Stimulated activated memory B cell treated with anti-CD40 and anti-IgM and Interleukin-4, amounts not matched to agents 10 μg/mL and 1 μg/mL and 100 μg/mL, for 72 hours (primary cell): ENCODE measurements around the gene MSRB1.
"Not testable (repeated sequence)": the region's sequence is repeated elsewhere in the genome, so short reads cannot be mapped to it uniquely, and the experiment has no call there.

Experiments used
- ATAC-seq: fragments of 150-1000 bp; cut with Tn5 transposase; 2 replicates; pipeline ENCODE4 v1.10.0; 2021
- H3K27ac Mint-ChIP-seq: one replicate; pipeline ENCODE4 v1.8.0; 2022; ENCODE audit warnings: mild to moderate bottlenecking, mixed read lengths
- H3K27me3 Mint-ChIP-seq: one replicate; pipeline ENCODE4 v1.8.0; 2022; ENCODE audit warnings: mixed read lengths
- H3K36me3 Mint-ChIP-seq: one replicate; pipeline ENCODE4 v1.8.0; 2022; ENCODE audit warnings: mixed read lengths
- H3K4me1 Mint-ChIP-seq: one replicate; pipeline ENCODE4 v1.8.0; 2022; ENCODE audit warnings: mixed read lengths
- H3K4me3 Mint-ChIP-seq: one replicate; pipeline ENCODE4 v1.8.0; 2022; ENCODE audit warnings: mild to moderate bottlenecking, moderate library complexity, mixed read lengths
- H3K9me3 Mint-ChIP-seq: one replicate; pipeline ENCODE4 v1.8.0; 2022; ENCODE audit warnings: mixed read lengths

Gene MSRB1

DNA sequence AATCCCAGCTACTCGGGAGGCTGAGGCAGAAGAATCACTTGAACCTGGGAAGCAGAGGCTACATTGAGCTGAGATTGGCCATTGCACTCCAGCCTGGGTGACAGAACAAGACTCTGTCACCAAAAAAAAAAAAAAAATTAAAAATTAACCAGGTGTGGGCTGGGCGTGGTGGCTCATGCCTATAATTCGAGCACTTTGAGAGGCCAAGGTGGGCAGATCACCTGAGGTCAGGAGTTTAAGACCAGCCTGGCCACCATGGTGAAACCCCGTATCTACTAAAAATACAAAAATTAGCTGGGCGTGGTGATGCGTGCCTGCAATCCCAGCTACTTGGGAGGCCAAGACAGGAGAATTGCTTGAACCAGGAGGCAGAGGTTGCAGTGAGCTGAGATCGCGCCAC is 3.2 kb downstream of the MSRB1 start:
- Mint-ChIP-seq H3K36me3 (peaks cover 25% of the 10 kb centered on the region), H3K27ac (peak overlapping the region; percentile 32), H3K4me1 (peaks cover 40% of the 10 kb centered on the region)
- H3K27me3 Mint-ChIP-seq, ATAC-seq, H3K4me3 Mint-ChIP-seq, H3K9me3 Mint-ChIP-seq: not testable (repeated sequence)

DNA sequence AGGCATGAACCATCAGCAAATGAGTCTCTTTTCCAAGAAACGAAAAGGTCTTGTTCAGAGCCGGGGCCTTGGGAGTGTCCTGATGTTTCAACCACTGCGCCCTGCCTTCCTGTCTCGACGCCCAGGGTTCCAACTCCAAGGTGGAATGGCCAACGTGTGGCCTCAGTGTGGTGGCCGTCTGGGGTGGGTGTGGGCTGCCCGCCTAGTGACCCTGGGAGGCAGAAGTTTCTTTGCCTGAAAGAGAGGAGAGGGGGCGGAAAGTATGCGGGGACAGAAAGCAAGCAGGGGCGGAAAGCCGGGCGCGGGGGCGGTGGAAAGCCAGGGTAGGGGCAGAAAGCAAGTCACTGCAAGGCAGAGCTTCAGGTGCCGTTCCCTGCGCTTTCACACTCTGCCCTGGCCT is 4.1 kb downstream of the MSRB1 start:
- no peak for ATAC-seq
- H3K27me3 Mint-ChIP-seq, result peaks cover under 1% of the 10 kb centered on the region
- no peak overlapping the region for H3K4me3 Mint-ChIP-seq
- H3K36me3 Mint-ChIP-seq, result peaks cover 25% of the 10 kb centered on the region
- H3K27ac Mint-ChIP-seq, result no peak overlapping the region
- peaks cover 33% of the 10 kb centered on the region for H3K4me1 Mint-ChIP-seq
- no peaks in the 10 kb centered on the region for H3K9me3 Mint-ChIP-seq

DNA sequence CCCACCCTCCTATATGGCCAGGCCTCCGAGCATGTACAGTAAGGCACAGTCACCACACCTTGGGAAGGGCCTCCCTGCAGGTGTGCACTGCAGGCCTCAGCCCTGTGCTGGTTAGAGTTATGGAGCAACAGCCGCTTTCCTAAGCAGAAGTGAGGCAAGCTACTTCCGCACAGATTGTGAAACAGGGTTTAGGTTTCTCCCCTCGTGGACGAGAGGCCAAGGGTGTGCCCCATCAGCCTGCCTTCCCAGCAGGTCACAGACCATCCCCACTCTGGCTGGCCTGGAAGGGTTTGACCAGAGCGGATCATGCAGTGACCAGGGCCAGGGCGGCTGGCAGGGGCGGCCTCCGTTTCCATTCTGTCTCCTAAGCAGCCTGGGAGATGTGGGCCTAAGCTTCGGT is 4.7 kb downstream of the MSRB1 start:
- no peak for ATAC-seq
- Mint-ChIP-seq H3K36me3 (peaks cover 25% of the 10 kb centered on the region), H3K4me3 (no peak overlapping the region), H3K9me3 (no peaks in the 10 kb centered on the region), H3K4me1 (peaks cover 28% of the 10 kb centered on the region), H3K27me3 (peaks cover 6% of the 10 kb centered on the region), H3K27ac (no peak overlapping the region)

DNA sequence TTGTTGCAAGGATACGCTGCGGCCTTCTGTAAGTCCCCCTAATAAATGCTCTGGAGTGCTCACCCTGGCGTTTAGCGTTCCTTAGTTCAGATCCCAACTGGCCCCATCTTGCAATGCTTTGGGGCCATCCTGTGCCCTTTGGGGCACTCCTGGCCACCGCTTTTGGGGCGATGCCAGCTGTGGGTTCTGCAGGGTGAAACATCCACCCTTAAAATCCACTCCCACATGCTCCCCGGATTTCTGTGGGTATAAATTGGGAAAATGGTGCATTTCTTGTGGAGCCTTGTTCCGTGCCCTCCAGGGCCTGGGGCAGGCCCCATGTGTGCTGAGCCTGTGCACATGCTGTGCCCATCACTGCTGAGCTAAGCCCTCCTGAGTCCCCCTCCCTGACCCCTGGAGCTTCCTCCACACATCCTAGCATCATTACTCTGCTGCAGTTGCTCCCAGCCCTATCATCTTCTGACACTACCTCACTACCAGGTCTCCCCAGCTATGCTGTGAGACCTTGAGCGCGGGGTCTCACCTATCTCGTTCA is 6.0 kb downstream of the MSRB1 start:
- Mint-ChIP-seq H3K36me3 (peaks cover 25% of the 10 kb centered on the region), H3K4me1 (peaks cover 16% of the 10 kb centered on the region), H3K9me3 (no peaks in the 10 kb centered on the region), H3K27me3 (peaks cover 14% of the 10 kb centered on the region), H3K27ac (no peak overlapping the region), H3K4me3 (no peak overlapping the region)
- ATAC-seq, result no peak

DNA sequence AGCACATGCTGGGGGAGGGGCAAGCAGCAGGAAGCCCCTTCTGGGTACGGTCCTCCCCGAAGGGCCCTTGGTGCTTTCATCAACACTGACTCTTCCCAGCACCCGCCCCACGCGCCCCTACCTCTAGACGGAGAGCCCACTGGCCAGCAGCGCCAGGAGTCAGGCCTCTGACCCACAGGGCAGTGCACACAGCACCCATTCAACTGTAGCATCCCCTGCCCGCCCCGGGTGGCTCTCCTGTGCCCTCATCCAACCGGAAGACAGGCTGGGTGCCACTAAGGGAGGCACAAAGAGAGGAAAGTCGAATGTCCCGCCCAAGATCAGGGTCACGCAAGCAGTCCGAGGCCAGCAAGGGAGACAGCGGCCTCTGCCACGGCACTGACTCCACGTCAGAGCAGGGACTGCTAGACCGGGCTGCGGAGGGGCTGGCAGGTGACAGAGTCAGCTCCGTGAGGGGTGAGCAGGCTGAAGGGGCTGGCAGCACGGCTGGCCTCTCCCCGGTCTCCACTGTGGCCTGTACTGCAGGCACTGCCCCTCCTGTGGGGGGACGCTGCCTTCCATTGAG is 9.8 kb downstream of the MSRB1 start:
- peaks cover 12% of the 10 kb centered on the region for H3K36me3 Mint-ChIP-seq
- H3K27ac Mint-ChIP-seq, result no peak overlapping the region
- H3K4me3 Mint-ChIP-seq, result no peak overlapping the region

DNA sequence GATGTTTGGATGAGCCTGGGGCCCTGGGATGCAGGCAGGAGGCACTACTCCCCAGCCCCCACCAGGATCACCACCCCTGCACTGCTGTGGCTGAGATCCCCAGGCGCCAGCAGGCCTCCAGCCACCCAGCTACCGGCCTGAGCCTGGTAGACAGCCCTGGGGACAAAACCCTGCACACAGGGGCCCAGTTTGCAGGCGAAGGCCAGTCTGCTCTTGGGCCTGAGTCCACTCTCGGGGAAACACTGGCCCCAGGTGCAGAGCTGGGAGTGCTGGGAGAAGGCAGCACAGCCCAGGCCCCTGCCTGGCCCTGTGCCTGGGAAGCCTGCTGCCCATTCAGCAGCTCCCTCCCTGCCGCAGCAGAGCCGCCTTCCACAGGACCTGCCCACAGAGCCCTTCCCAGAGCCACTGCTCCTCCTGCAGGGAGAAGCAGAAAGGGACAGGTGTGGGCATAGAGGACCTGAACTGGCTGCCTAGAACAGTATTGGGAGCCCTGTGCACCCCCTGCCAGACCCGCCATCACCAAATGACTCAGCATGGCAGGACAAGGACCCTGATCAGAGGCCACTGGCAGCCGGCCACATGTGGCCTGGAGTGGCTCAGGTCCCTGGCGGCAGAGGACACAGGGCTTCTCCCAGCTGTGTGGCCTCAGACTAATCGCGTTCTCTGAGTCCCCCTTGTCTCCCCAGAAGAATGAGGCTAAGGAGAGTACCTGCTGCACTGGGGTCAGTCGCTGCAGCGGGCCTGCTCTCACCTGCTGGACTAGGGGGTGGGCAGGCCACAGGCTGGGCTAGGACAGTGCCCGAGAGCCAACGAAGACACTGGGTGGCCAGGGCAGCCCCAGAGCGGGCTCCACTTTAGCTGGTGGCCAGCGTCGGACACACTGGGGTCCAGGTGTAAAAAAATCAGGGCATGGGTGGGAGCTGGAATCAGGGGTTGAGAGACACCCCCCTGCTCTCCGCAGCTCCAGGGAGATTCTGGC is 10.7 kb downstream of the MSRB1 start:
- Mint-ChIP-seq H3K27me3 (peaks cover 14% of the 10 kb centered on the region), H3K4me1 (no peaks in the 10 kb centered on the region), H3K27ac (no peak overlapping the region), H3K9me3 (no peaks in the 10 kb centered on the region), H3K4me3 (no peak overlapping the region), H3K36me3 (peaks cover 8% of the 10 kb centered on the region)
- no peak for ATAC-seq

More for the DNA sequence above, 9.8 kb downstream of the MSRB1 start:
- Mint-ChIP-seq H3K27me3 (peaks cover 14% of the 10 kb centered on the region), H3K4me1 (no peaks in the 10 kb centered on the region), H3K9me3 (no peaks in the 10 kb centered on the region)
- no peak for ATAC-seq

DNA sequence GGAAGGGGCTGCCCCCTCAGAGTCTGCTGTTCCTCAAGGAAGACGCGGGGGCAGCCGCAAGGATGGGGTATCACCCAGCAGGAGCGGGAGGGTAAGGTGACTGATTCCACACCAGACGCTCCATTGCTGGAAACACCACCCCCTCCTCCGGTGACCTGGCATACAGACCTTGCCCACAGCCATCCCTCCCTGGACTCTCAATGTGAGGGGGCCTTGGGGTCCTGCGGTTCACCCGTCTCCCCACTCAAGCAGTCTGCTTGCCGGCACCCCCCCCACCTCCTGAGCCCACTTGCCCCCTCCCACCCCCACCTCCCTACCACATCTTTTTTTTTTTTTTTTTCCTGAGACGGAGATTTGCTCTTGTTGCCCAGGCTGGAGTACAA is 12.7 kb downstream of the MSRB1 start:
- no peaks in the 10 kb centered on the region for H3K36me3 Mint-ChIP-seq
- no peak for ATAC-seq
- H3K4me1 Mint-ChIP-seq, result no peaks in the 10 kb centered on the region
- H3K9me3 Mint-ChIP-seq, result no peaks in the 10 kb centered on the region
- no peak overlapping the region for H3K27ac Mint-ChIP-seq
- H3K27me3 Mint-ChIP-seq, result peaks cover 19% of the 10 kb centered on the region
- peak overlapping the region; percentile 12 for H3K4me3 Mint-ChIP-seq

DNA sequence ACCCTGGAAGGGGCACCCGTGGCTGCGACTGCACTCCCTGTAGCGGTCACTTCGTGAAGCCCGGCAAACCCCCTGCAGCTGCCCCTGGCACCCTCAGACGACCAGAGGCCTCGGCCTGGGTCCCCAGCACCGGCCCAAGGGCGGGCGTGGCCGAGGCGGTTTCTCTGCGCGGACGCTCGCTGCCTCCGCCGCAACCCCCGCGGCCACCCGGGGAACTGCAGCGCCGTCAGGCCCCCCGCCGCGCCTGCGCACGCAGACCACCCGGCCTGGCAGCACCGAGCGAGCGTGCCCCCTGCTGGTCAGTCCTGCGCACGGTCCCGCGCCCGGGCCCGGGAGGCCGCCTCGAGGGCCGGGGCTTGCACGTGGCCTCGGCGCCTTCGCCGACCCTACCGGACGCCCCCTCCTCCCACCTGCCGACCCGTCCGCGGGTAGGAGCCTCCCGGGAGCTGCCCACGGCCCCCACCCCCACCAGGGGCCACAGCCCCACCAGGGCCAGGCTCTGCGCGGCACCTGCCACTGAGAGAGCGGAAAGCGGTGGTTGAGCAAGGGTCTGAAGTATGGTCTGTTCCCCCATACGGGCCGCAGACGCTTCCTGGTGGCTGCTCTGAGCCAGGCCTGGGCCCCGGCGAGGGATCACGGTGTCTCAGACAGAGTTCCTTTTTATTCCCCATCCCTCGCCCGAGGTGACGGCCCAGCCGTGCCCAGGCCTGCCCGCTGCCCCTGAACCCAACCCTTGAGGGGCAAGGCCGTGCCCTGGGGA is 13.2 kb downstream of the MSRB1 start:
- H3K36me3 Mint-ChIP-seq, result no peaks in the 10 kb centered on the region
- no peaks in the 10 kb centered on the region for H3K4me1 Mint-ChIP-seq
- no peaks in the 10 kb centered on the region for H3K9me3 Mint-ChIP-seq
- H3K4me3 Mint-ChIP-seq, result peak overlapping the region; percentile 76
- peak; percentile 94 for ATAC-seq
- peak overlapping the region; percentile 26 for H3K27ac Mint-ChIP-seq
- H3K27me3 Mint-ChIP-seq, result peaks cover 25% of the 10 kb centered on the region

DNA sequence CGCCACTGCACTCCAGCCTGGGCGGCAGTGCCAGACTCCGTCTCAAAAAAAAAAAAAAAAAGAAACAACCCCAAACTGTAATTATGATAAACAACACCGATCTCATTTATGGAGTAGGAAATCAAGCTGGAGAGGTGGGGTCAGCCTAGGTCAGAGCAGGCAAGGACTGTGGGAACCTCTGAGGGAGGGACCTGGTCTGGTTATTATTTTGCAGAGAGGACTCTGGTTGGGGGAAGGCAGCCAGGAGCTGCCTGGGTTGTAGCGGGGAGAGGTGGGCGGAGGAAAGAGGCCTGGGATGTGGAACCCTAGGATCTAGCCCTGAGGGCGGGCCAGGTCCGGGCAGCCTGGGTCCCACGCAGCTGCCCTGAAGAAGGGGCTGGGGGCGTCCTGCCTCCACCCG is 13.9 kb downstream of the MSRB1 start:
- peak overlapping the region; percentile 67 for H3K4me3 Mint-ChIP-seq
- H3K27ac Mint-ChIP-seq, result peak overlapping the region; percentile 26
- peak; percentile 14 for ATAC-seq
- H3K27me3 Mint-ChIP-seq, result peaks cover 32% of the 10 kb centered on the region
- no peaks in the 10 kb centered on the region for H3K36me3 Mint-ChIP-seq
- H3K4me1 Mint-ChIP-seq, result no peaks in the 10 kb centered on the region
- H3K9me3 Mint-ChIP-seq, result no peaks in the 10 kb centered on the region

DNA sequence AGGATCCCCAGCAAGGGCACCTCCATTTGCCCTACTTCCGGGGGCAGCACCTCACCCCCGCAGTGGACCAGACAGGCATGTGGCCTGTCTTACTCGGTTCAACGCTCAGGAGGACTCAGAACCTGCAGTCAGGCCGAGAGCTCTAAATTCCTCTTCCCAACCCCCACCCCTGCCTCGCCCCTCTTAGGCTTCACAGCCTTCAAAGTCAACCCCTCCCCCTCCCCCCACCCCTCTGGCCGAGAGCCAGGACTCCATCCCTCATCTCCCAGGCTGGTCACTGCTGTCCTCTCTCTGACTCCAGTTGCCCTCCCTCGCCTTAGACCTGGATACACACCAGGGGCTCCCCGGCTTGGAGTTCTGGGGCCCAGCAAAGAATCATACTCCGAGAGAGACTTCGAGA is 16.7 kb downstream of the MSRB1 start:
- peaks cover 46% of the 10 kb centered on the region for H3K27me3 Mint-ChIP-seq
- peaks cover 2% of the 10 kb centered on the region for H3K9me3 Mint-ChIP-seq
- no peak for ATAC-seq
- H3K36me3 Mint-ChIP-seq, result no peaks in the 10 kb centered on the region
- no peak overlapping the region for H3K4me3 Mint-ChIP-seq
- H3K4me1 Mint-ChIP-seq, result peaks cover 2% of the 10 kb centered on the region
- no peak overlapping the region for H3K27ac Mint-ChIP-seq

DNA sequence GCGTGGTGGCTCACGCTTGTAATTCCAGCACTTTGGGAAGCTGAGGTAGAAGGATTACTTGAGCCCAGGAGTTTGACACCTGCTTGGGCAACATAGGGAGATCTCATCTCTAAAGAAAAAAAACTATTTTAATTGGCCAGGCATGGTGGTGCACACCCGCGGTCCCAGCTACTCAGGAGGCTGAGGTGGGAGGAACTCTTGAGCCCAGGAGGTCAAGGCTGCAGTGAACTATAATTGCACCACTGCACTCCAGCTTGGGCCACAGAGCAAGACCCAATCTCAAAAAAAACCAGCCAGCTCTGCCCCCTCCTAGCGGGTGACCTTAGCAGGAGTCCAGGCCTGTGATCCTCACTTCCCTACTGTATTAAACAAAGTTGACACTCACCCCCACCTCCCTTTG is 18.9 kb downstream of the MSRB1 start:
- peaks cover 2% of the 10 kb centered on the region for H3K9me3 Mint-ChIP-seq
- no peak overlapping the region for H3K4me3 Mint-ChIP-seq
- no peaks in the 10 kb centered on the region for H3K36me3 Mint-ChIP-seq
- peaks cover 68% of the 10 kb centered on the region for H3K27me3 Mint-ChIP-seq
- no peak overlapping the region for H3K27ac Mint-ChIP-seq
- no peak for ATAC-seq
- H3K4me1 Mint-ChIP-seq, result peaks cover 12% of the 10 kb centered on the region

DNA sequence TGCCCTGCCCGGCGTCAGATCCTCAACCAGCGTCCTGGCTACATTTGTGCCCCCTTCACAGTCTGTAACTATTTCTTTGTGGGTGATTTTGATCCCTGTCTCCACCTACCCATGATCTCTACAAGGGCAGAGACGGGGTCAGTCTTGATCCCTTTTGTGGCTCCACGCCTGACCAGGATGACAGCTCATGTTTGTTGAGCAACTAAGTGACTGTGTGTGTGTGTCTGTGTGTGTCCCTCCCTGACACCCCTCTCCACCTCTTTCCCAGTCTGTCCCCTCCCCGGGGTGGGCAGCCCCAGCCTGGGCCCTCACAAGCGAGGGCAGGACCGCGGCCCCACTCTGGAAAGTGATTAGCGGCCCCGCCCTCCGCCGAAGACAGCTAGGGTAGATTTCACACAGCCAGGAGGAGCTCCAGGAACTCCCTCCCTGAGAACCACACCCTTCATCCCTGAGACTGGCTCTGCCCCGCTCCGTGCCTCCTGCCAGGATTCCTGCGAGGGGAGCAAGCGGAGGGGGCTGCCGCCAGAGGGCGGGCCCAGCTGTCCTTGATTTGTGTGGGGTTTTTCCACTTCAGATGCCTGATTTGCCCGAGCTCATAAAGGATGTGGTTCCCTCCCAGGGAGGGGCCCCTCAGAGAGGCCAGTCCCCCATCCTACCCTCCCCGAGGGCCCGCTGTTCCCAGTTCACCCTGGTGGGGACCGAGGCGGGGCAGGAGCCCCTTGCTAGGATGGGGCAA is 19.5 kb downstream of the MSRB1 start:
- H3K9me3 Mint-ChIP-seq, result peaks cover 2% of the 10 kb centered on the region
- peaks cover 12% of the 10 kb centered on the region for H3K4me1 Mint-ChIP-seq
- no peaks in the 10 kb centered on the region for H3K36me3 Mint-ChIP-seq
- peaks cover 73% of the 10 kb centered on the region for H3K27me3 Mint-ChIP-seq
- no peak overlapping the region for H3K27ac Mint-ChIP-seq
- no peak for ATAC-seq
- no peak overlapping the region for H3K4me3 Mint-ChIP-seq

DNA sequence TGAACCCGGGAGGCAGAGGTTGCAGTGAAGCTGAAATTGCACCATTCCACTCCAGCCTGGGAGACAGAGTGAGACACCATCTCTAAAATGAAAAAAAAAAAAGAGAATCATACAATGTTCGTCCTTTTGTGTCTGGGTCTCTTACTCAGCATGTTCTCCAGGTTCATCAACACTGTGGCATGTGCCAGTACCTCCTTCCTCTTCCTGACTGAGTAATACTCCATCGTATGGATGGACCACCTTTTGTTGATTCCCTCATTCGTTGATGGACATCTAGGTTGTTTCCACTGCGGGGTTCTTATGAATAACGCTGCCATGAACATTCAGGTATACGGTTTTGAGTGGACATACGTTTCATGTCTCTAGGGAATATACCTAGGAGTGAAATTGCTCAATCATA is 20.6 kb downstream of the MSRB1 start:
- Mint-ChIP-seq H3K27ac (no peak overlapping the region), H3K27me3 (peaks cover 74% of the 10 kb centered on the region), H3K36me3 (no peaks in the 10 kb centered on the region), H3K4me3 (no peak overlapping the region), H3K9me3 (peaks cover 2% of the 10 kb centered on the region), H3K4me1 (peaks cover 12% of the 10 kb centered on the region)
- no peak for ATAC-seq

DNA sequence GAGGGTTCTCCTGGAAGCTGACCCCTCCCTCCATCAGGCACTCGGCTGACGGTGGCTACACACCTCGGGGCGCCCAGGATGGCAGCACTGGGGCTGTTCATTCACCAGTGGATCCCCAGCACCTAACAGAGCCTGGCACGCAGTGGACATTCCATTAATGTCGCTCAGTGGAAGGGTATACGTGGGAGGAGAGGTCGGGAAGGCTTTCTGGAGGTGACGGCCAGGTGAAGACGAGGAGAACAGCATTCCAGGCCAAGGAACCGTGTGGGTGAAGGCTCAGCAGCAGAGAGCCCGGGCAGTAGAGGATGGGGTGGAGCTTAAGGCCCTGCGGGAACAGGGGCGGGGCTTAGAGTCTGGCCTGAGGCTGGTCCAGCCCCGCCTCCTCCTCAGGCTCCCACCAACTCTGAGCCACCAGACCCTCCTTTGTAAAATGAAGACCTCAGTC is 22.2 kb downstream of the MSRB1 start:
- Mint-ChIP-seq H3K27ac (no peak overlapping the region), H3K9me3 (peaks cover 2% of the 10 kb centered on the region), H3K4me1 (peaks cover 12% of the 10 kb centered on the region), H3K27me3 (peaks cover 89% of the 10 kb centered on the region), H3K36me3 (no peaks in the 10 kb centered on the region), H3K4me3 (no peak overlapping the region)
- ATAC-seq, result no peak

DNA sequence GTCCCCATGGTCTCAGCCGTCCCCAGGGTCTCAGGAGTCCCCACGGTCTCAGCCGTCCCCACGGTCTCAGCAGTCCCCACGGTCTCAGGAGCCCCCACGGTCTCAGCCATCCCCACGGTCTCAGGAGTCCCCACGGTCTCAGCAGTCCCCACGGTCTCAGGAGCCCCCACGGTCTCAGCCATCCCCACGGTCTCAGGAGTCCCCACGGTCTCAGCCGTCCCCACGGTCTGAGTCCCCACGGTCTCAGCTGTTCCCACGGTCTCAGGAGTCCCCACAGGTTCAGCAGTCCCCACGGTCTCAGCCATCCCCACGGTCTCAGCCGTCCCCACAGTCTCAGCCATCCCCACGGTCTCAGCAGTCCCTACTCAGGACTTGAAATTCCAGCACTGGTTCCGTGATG is 22.9 kb downstream of the MSRB1 start:
- H3K4me1 Mint-ChIP-seq, result peaks cover 12% of the 10 kb centered on the region
- H3K36me3 Mint-ChIP-seq, H3K4me3 Mint-ChIP-seq, H3K27ac Mint-ChIP-seq, H3K9me3 Mint-ChIP-seq, ATAC-seq: not testable (repeated sequence)
- peaks cover 89% of the 10 kb centered on the region for H3K27me3 Mint-ChIP-seq
